H9 (cell line): ENCODE data around the gene CKS2. TPM values are rescaled to one million over a fixed set of nuclear protein-coding genes. Genes with fewer than 3 reads are reported as not detected.

Experiments used
- DNase-seq: peaks from one replicate; pipeline ENCODE4 v3.0.0-alpha.2; 2017
- H2AFZ ChIP-seq: one replicate; pipeline ENCODE4 v1.6.1; 2013; ENCODE audit warnings: mild to moderate bottlenecking, low read length, control low read depth, moderate library complexity
- H2AK5ac ChIP-seq: 2 replicates; pipeline ENCODE4 v1.6.1; 2013; ENCODE audit warnings: low read length, control low read depth, mixed read lengths; ENCODE audit not compliant: insufficient read length
- H2BK120ac ChIP-seq: one replicate; pipeline ENCODE4 v1.6.1; 2013; ENCODE audit warnings: low read depth, mild to moderate bottlenecking, low read length, control low read depth, inconsistent platforms; ENCODE audit not compliant: poor library complexity, severe bottlenecking
- H2BK12ac ChIP-seq: 2 replicates; pipeline ENCODE4 v1.6.1; 2013; ENCODE audit warnings: low read length, control low read depth, mixed read lengths, low read depth; ENCODE audit not compliant: insufficient read length
- H2BK15ac ChIP-seq: 2 replicates; pipeline ENCODE4 v1.6.1; 2013; ENCODE audit warnings: low read depth, low read length, control low read depth
- H2BK20ac ChIP-seq: one replicate; pipeline ENCODE4 v1.6.1; 2013; ENCODE audit warnings: low read depth, mild to moderate bottlenecking, low read length, control low read depth, inconsistent platforms; ENCODE audit not compliant: poor library complexity, severe bottlenecking
- H2BK5ac ChIP-seq: 2 replicates; pipeline ENCODE4 v1.6.1; 2013; ENCODE audit warnings: low read length, control low read depth, mixed read lengths; ENCODE audit not compliant: insufficient read length
- H3K14ac ChIP-seq: 2 replicates; pipeline ENCODE4 v1.6.1; 2013; ENCODE audit warnings: low read length, control low read depth; ENCODE audit not compliant: insufficient read depth
- H3K18ac ChIP-seq: 2 replicates; pipeline ENCODE4 v1.6.1; 2013; ENCODE audit warnings: low read depth, mild to moderate bottlenecking, mixed read lengths, low read length, control low read depth; ENCODE audit not compliant: insufficient read length
- H3K23ac ChIP-seq: 2 replicates; pipeline ENCODE4 v1.6.1; 2013; ENCODE audit warnings: low read length, control low read depth, mixed read lengths, low read depth; ENCODE audit not compliant: insufficient read length
- H3K23me2 ChIP-seq: 2 replicates; pipeline ENCODE4 v1.6.1; 2013; ENCODE audit warnings: low read depth, mild to moderate bottlenecking, mixed read lengths, low read length, control low read depth; ENCODE audit not compliant: insufficient read length, poor library complexity, severe bottlenecking
- H3K27ac ChIP-seq: 2 replicates; pipeline ENCODE4 v1.5.1; 2013; ENCODE audit warnings: low read length, control low read depth, mixed read lengths, low read depth; ENCODE audit not compliant: insufficient read length
- H3K27me3 ChIP-seq: 2 replicates; pipeline ENCODE4 v1.6.1; 2013; ENCODE audit warnings: low read length, control low read depth, inconsistent platforms; ENCODE audit not compliant: insufficient read depth
- H3K4ac ChIP-seq: 2 replicates; pipeline ENCODE4 v1.6.1; 2013; ENCODE audit warnings: low read depth, mild to moderate bottlenecking, control low read depth, inconsistent platforms, low read length, moderate library complexity
- H3K4me1 ChIP-seq: 2 replicates; pipeline ENCODE4 v1.6.1; 2013; ENCODE audit warnings: low read length, control low read depth, inconsistent platforms; ENCODE audit not compliant: insufficient read depth
- H3K4me2 ChIP-seq: 2 replicates; pipeline ENCODE4 v1.6.1; 2013; ENCODE audit warnings: low read length, control low read depth, mixed read lengths; ENCODE audit not compliant: insufficient read length, insufficient read depth
- H3K56ac ChIP-seq: 2 replicates; pipeline ENCODE4 v1.6.1; 2013; ENCODE audit warnings: low read depth, mild to moderate bottlenecking, mixed read lengths, low read length, control low read depth; ENCODE audit not compliant: insufficient read length
- H3K79me1 ChIP-seq: 2 replicates; pipeline ENCODE4 v1.6.1; 2013; ENCODE audit warnings: low read depth, mild to moderate bottlenecking, moderate library complexity, low read length, control low read depth, inconsistent platforms; ENCODE audit not compliant: insufficient read depth, poor library complexity, severe bottlenecking
- H3K79me2 ChIP-seq: 2 replicates; pipeline ENCODE4 v1.6.1; 2013; ENCODE audit warnings: low read length, control low read depth, inconsistent platforms; ENCODE audit not compliant: insufficient read depth
- H3K9ac ChIP-seq: 2 replicates; pipeline ENCODE4 v1.6.1; 2013; ENCODE audit warnings: low read length, control low read depth, mixed read lengths; ENCODE audit not compliant: insufficient read length; ENCODE audit errors: extremely low read depth
- H3K9me3 ChIP-seq: one replicate; pipeline ENCODE4 v1.6.1; 2013; ENCODE audit warnings: low read depth, low read length, inconsistent platforms; ENCODE audit not compliant: control insufficient read depth
- H3T11ph ChIP-seq: one replicate; pipeline ENCODE4 v1.6.1; 2013; ENCODE audit warnings: mild to moderate bottlenecking, low read length, control low read depth, inconsistent platforms
- H4K20me1 ChIP-seq: one replicate; pipeline ENCODE4 v1.6.1; 2013; ENCODE audit not compliant: control insufficient read depth, insufficient read length, insufficient read depth
- H4K5ac ChIP-seq: 2 replicates; pipeline ENCODE4 v1.6.1; 2013; ENCODE audit warnings: low read depth, mild to moderate bottlenecking, mixed read lengths, low read length, control low read depth; ENCODE audit not compliant: insufficient read length
- H4K8ac ChIP-seq: replicated peaks from 2 replicates; pipeline ENCODE4 v1.6.1; 2013; ENCODE audit warnings: low read length, control low read depth, mixed read lengths, low read depth; ENCODE audit not compliant: insufficient read length
- H4K91ac ChIP-seq: 2 replicates; pipeline ENCODE4 v1.6.1; 2013; ENCODE audit warnings: low read depth, mild to moderate bottlenecking, moderate library complexity, mixed read lengths, low read length, control low read depth; ENCODE audit not compliant: insufficient read length
- H3K27ac Mint-ChIP-seq, 3 experiments: 2 replicates in 2 of 3; 3 replicates in 1 of 3; pipeline ENCODE4 v1.8.0; 2020 to 2021; ENCODE audit warnings: mixed read lengths in 3 of 3, mild to moderate bottlenecking in 1 of 3, moderate library complexity in 1 of 3
- H3K27me3 Mint-ChIP-seq: 2 replicates; pipeline ENCODE4 v1.8.0; 2021; ENCODE audit warnings: low read depth, mild to moderate bottlenecking, moderate library complexity, mixed read lengths
- H3K36me3 Mint-ChIP-seq, 3 experiments: 2 replicates in 2 of 3; 3 replicates in 1 of 3; pipeline ENCODE4 v1.8.0; 2020 to 2021; ENCODE audit warnings: low read depth in 3 of 3, mixed read lengths in 3 of 3; ENCODE audit not compliant: insufficient read depth in 1 of 3
- H3K4me1 Mint-ChIP-seq, 2 experiments: 2 replicates each; pipeline ENCODE4 v1.8.0; 2020; ENCODE audit warnings: mixed read lengths in 2 of 2
- H3K4me3 Mint-ChIP-seq, 2 experiments: 2 replicates in 1 of 2; 3 replicates in 1 of 2; pipeline ENCODE4 v1.8.0; 2020 to 2021; ENCODE audit warnings: mild to moderate bottlenecking in 2 of 2, mixed read lengths in 2 of 2, moderate library complexity in 1 of 2
- H3K9me3 Mint-ChIP-seq, 2 experiments: 2 replicates in 1 of 2; 3 replicates in 1 of 2; pipeline ENCODE4 v1.8.0; 2020; ENCODE audit warnings: mild to moderate bottlenecking in 2 of 2, mixed read lengths in 2 of 2, moderate library complexity in 1 of 2
- WGBS: extraction: QIAGEN DNeasy Blood & Tissue Kit; methylation state at CpG from one replicate; pipeline ENCODE4 v1.1.7; 2013; ENCODE audit warnings: missing lambda C conversion rate, low lambda C conversion rate, mixed read lengths; ENCODE audit not compliant: insufficient read length; ENCODE audit errors: extremely low coverage; 5-methylcytosine and 5-hydroxymethylcytosine counted together
- total RNA-seq: library from RNA; stranded (reverse); gene quantifications from 2 replicates; pipeline ENCODE4 v1.2.1, GENCODE V29; 2021
- TF ChIP-seq, protein P1 (sequence below): fragments of 200-600 bp; sonication (generic); conservative IDR thresholded peaks from 3 replicates; pipeline ENCODE4 v1.8.0; 2021; ENCODE audit warnings: antibody characterized with exemption, mild to moderate bottlenecking

Gene CKS2
- total RNA-seq, 1 experiment from 2014 or later: 211 TPM

DNA sequence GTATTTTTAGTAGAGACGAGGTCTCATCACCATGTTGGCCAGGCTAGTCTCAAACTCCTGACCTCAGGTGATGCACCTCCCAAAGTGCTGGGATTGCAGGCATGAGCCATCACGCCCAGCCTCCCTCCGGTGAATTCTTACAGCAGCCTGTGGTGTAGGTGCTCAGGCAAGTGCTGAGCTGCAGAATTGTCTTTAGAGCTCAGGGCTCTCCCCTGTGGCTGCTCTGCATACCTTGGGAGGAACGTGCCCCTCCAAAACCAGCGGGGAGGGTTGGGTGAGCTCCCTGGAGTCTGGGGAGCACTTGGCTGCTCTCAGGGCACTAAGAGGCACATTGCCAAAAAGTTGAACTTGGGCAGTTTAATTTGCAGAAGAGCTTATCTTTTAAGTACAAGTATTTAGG, 36.7 kb downstream of the CKS2 start:
- no peaks in the 10 kb centered on the region for H3K79me2 ChIP-seq
- H4K91ac ChIP-seq: no peak overlapping the region
- no peak for DNase-seq
- no peak overlapping the region for H2BK12ac ChIP-seq
- no peak overlapping the region for H3K23ac ChIP-seq
- H3K4me1 ChIP-seq: no peaks in the 10 kb centered on the region
- no peak overlapping the region for H2BK120ac ChIP-seq
- H2BK20ac ChIP-seq: no peak overlapping the region
- H3K18ac ChIP-seq: no peak overlapping the region
- H3K27ac Mint-ChIP-seq: no peak overlapping the region; a peak in 1 of 7 replicates
- H3K56ac ChIP-seq: no peak overlapping the region
- H3K9me3 Mint-ChIP-seq: no peaks in the 10 kb centered on the region
- H3K14ac ChIP-seq: no peak overlapping the region
- no peaks in the 10 kb centered on the region for H3K23me2 ChIP-seq
- H2AK5ac ChIP-seq: no peak overlapping the region
- TF ChIP-seq, protein P1, sequence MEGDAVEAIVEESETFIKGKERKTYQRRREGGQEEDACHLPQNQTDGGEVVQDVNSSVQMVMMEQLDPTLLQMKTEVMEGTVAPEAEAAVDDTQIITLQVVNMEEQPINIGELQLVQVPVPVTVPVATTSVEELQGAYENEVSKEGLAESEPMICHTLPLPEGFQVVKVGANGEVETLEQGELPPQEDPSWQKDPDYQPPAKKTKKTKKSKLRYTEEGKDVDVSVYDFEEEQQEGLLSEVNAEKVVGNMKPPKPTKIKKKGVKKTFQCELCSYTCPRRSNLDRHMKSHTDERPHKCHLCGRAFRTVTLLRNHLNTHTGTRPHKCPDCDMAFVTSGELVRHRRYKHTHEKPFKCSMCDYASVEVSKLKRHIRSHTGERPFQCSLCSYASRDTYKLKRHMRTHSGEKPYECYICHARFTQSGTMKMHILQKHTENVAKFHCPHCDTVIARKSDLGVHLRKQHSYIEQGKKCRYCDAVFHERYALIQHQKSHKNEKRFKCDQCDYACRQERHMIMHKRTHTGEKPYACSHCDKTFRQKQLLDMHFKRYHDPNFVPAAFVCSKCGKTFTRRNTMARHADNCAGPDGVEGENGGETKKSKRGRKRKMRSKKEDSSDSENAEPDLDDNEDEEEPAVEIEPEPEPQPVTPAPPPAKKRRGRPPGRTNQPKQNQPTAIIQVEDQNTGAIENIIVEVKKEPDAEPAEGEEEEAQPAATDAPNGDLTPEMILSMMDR: no peak
- peaks cover 52 to 96% (median 95%) of the 10 kb centered on the region in 3 experiments; a peak in 6 of 7 replicates for H3K36me3 Mint-ChIP-seq
- H3T11ph ChIP-seq: no peak overlapping the region
- no peak overlapping the region for H3K9ac ChIP-seq
- no CpG with 5 or more reads among the region's 5 CpGs for WGBS
- no peaks in the 10 kb centered on the region for H3K4me1 Mint-ChIP-seq
- H3K27me3 Mint-ChIP-seq: no peaks in the 10 kb centered on the region
- no peak overlapping the region for H3K4me2 ChIP-seq
- H2AFZ ChIP-seq: no peak overlapping the region
- no peak overlapping the region for H3K4me3 Mint-ChIP-seq
- no peaks in the 10 kb centered on the region for H3K27me3 ChIP-seq
- H3K9me3 ChIP-seq: no peaks in the 10 kb centered on the region
- no peak overlapping the region for H2BK15ac ChIP-seq
- no peak overlapping the region for H4K8ac ChIP-seq
- no peak overlapping the region for H4K5ac ChIP-seq
- H4K20me1 ChIP-seq: no peaks in the 10 kb centered on the region
- H3K27ac ChIP-seq: no peak overlapping the region
- no peak overlapping the region for H3K4ac ChIP-seq
- no peaks in the 10 kb centered on the region for H3K79me1 ChIP-seq
- H2BK5ac ChIP-seq: no peak overlapping the region
